OCI-LY1 (cell line): ENCODE data around the gene ITPRID2.

ENCODE experiments used
- H2AFZ ChIP-seq: fragments of 200-600 bp; sonication (generic), shearing (Covaris generic); 2 replicates; pipeline ENCODE4 v1.6.0; 2014; ENCODE audit warnings: antibody characterized with exemption, mild to moderate bottlenecking, low read length
- H3F3A ChIP-seq: fragments of 200-600 bp; sonication (generic), shearing (Covaris generic); 2 replicates; pipeline ENCODE4 v1.6.0; 2014; ENCODE audit warnings: mild to moderate bottlenecking, antibody characterized with exemption, low read length, moderate library complexity; ENCODE audit not compliant: insufficient read depth
- H3K27ac ChIP-seq: fragments of 200-600 bp; sonication (generic); 2 replicates; pipeline ENCODE4 v1.5.1; 2014; ENCODE audit warnings: low read length, mixed run types, mild to moderate bottlenecking, low read depth; ENCODE audit not compliant: poor library complexity, severe bottlenecking
- H3K27me3 ChIP-seq: fragments of 200-600 bp; sonication (generic); 2 replicates; pipeline ENCODE4 v1.6.0; 2014; ENCODE audit warnings: antibody characterized with exemption, mild to moderate bottlenecking, low read length, moderate library complexity; ENCODE audit not compliant: insufficient read depth
- H3K36me3 ChIP-seq: fragments of 200-600 bp; sonication (generic); 2 replicates; pipeline ENCODE4 v1.6.1; 2014; ENCODE audit warnings: mild to moderate bottlenecking, antibody characterized with exemption, low read length, moderate library complexity, mixed read lengths; ENCODE audit not compliant: insufficient read depth
- H3K4me1 ChIP-seq: fragments of 200-600 bp; sonication (generic); 2 replicates; pipeline ENCODE4 v1.5.1; 2014; ENCODE audit warnings: mild to moderate bottlenecking, low read length, moderate library complexity; ENCODE audit not compliant: insufficient read depth, severe bottlenecking
- H3K4me2 ChIP-seq: fragments of 200-600 bp; sonication (generic), shearing (Covaris generic); 2 replicates; pipeline ENCODE4 v1.6.1; 2014; ENCODE audit warnings: low read length
- H3K4me3 ChIP-seq: fragments of 200-600 bp; sonication (generic); 2 replicates; pipeline ENCODE4 v1.5.1; 2014; ENCODE audit warnings: low read length, low read depth, mild to moderate bottlenecking, mixed read lengths; ENCODE audit not compliant: poor library complexity, severe bottlenecking
- H3K79me2 ChIP-seq: fragments of 200-600 bp; shearing (Covaris generic); 2 replicates; pipeline ENCODE4 v1.6.1; 2016; ENCODE audit warnings: mixed run types, low read length, mixed read lengths; ENCODE audit not compliant: insufficient read depth
- H3K9ac ChIP-seq: fragments of 200-600 bp; sonication (generic), shearing (Covaris generic); 2 replicates; pipeline ENCODE4 v1.6.1; 2014; ENCODE audit warnings: mild to moderate bottlenecking, low read length, mixed read lengths
- H3K9me2 ChIP-seq: fragments of 200-600 bp; sonication (generic), shearing (Covaris generic); 2 replicates; pipeline ENCODE4 v1.6.1; 2014; ENCODE audit warnings: low read depth, mild to moderate bottlenecking, low read length, mixed read lengths
- H3K9me3 ChIP-seq: fragments of 200-600 bp; shearing (Covaris generic); 2 replicates; pipeline ENCODE4 v1.6.1; 2014; ENCODE audit warnings: low read length, mixed read lengths
- H4K20me1 ChIP-seq: fragments of 200-600 bp; sonication (generic), shearing (Covaris generic); 2 replicates; pipeline ENCODE4 v1.6.0; 2016; ENCODE audit warnings: mild to moderate bottlenecking, low read length; ENCODE audit not compliant: insufficient read depth
- CTCF ChIP-seq: fragments of 200-600 bp; sonication (generic), shearing (Covaris generic); IDR thresholded peaks from 2 replicates; pipeline ENCODE4 v1.5.1; 2017; ENCODE audit warnings: mild to moderate bottlenecking, antibody characterized with exemption, low read length, moderate library complexity, mixed read lengths
- EZH2 ChIP-seq: fragments of 200-600 bp; sonication (generic), shearing (Covaris generic); IDR thresholded peaks from 2 replicates; pipeline ENCODE4 v1.8.0; 2017; ENCODE audit warnings: borderline replicate concordance, mixed run types, mild to moderate bottlenecking, antibody characterized with exemption, low read length, moderate library complexity, mixed read lengths

Gene ITPRID2

GRCh38 chr2:181907057-181907456 is 15.5 kb downstream of the ITPRID2 start:
- Histone ChIP-seq H3K27me3 (no peaks in the 10 kb centered on the region), H3K4me3 (no peak overlapping the region), H2AFZ (no peak overlapping the region), H3K27ac (no peak overlapping the region), H3F3A (no peaks in the 10 kb centered on the region), H4K20me1 (no peaks in the 10 kb centered on the region), H3K9me3 (no peaks in the 10 kb centered on the region), H3K9ac (no peak overlapping the region), H3K9me2 (no peaks in the 10 kb centered on the region), H3K4me1 (no peaks in the 10 kb centered on the region), H3K79me2 (no peaks in the 10 kb centered on the region), H3K4me2 (no peak overlapping the region), H3K36me3 (peaks cover 38% of the 10 kb centered on the region; the same call in 1 of the 2 replicates)
- no peak for TF ChIP-seq CTCF

DNA sequence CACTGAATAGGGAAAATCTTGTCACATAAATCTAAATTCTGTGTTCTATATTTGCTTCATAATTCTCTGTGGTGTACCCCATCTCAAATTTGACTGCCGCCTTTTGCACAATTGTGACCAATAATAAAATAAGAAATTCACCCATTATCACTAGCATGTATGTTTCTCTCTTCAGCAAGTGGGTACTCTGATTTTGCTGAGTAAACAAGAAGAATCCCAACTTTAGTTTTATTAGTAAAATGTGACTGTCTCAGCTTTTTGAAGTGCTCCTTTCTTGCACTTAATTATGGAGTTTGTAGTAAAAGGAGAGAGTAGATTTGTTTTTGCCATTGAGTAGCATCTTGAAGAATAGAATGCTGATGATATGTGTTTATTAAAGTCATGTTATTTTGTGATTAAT is 16.1 kb downstream of the ITPRID2 start:
- Histone ChIP-seq H3F3A (no peaks in the 10 kb centered on the region), H4K20me1 (no peaks in the 10 kb centered on the region), H3K27me3 (no peaks in the 10 kb centered on the region), H3K9ac (no peak overlapping the region), H2AFZ (no peak overlapping the region), H3K4me1 (no peaks in the 10 kb centered on the region), H3K9me3 (no peaks in the 10 kb centered on the region), H3K4me2 (no peak overlapping the region), H3K9me2 (no peaks in the 10 kb centered on the region), H3K36me3 (peaks cover 32% of the 10 kb centered on the region; the same call in 1 of the 2 replicates), H3K4me3 (no peak overlapping the region), H3K27ac (no peak overlapping the region), H3K79me2 (no peaks in the 10 kb centered on the region)
- TF ChIP-seq CTCF (no peak), EZH2 (no peak)

DNA sequence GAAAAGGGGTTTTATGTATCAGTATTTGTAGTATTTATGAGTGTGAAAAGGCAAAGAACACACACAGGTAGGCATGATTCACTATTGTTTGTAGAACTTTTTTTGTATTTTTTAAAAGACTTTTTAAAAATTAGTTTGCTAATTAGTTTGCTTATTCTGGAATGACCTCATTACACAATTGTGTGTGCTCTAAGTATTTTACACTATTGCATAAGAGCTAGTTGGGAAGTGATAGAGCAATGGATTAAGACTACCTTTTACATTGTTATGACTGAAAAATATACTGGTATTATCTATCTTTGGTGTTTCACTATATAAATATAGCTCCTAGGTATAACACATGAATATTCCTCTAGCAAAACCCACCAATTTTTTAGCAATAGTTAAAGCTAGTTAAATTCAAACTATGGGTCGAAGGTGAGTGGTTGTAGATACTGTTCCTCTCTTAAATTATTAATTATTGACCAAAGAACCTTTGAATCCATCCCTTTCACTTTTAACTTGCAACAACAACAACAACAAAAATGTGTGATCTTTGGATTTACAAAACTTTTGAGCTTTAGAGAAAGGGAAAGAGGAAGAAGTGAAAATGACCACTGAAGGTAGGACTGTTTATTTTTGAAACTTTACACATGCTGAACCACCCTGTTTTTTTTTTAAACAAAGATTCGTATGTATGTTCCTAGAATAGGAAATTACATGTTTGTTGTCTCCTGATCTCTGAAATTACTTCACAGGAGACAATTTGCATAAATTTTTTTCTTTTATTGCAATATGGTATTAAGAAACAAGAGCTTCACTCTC is 18.7 kb downstream of the ITPRID2 start:
- H3K36me3 ChIP-seq = peaks cover 34% of the 10 kb centered on the region; the same call in 1 of the 2 replicates
- H3K79me2 ChIP-seq = no peaks in the 10 kb centered on the region
- no peak for TF ChIP-seq EZH2
- TF ChIP-seq CTCF = no peak
- H3K9me3 ChIP-seq = no peaks in the 10 kb centered on the region
- no peak overlapping the region for H2AFZ ChIP-seq
- no peaks in the 10 kb centered on the region for H3K4me1 ChIP-seq
- H3K9me2 ChIP-seq = no peaks in the 10 kb centered on the region
- H3F3A ChIP-seq = no peaks in the 10 kb centered on the region
- no peak overlapping the region for H3K9ac ChIP-seq
- no peak overlapping the region for H3K4me2 ChIP-seq
- no peak overlapping the region for H3K27ac ChIP-seq
- H3K4me3 ChIP-seq = no peak overlapping the region
- no peaks in the 10 kb centered on the region for H4K20me1 ChIP-seq
- H3K27me3 ChIP-seq = no peaks in the 10 kb centered on the region
